ENCODE results near the gene ALG10B. TPM values are rescaled to one million over a fixed set of nuclear protein-coding genes. Genes with fewer than 3 reads are reported as not detected.
"Not testable (repeated sequence)": the region's sequence is repeated elsewhere in the genome, so short reads cannot be mapped to it uniquely, and the experiment has no call there.

Gene ALG10B, protein sequence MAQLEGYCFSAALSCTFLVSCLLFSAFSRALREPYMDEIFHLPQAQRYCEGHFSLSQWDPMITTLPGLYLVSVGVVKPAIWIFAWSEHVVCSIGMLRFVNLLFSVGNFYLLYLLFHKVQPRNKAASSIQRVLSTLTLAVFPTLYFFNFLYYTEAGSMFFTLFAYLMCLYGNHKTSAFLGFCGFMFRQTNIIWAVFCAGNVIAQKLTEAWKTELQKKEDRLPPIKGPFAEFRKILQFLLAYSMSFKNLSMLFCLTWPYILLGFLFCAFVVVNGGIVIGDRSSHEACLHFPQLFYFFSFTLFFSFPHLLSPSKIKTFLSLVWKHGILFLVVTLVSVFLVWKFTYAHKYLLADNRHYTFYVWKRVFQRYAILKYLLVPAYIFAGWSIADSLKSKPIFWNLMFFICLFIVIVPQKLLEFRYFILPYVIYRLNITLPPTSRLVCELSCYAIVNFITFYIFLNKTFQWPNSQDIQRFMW
- total RNA-seq (2014; rRNA removed; shearing (Covaris generic)): 3.6 and 4.0 TPM in 2 replicates

DNA sequence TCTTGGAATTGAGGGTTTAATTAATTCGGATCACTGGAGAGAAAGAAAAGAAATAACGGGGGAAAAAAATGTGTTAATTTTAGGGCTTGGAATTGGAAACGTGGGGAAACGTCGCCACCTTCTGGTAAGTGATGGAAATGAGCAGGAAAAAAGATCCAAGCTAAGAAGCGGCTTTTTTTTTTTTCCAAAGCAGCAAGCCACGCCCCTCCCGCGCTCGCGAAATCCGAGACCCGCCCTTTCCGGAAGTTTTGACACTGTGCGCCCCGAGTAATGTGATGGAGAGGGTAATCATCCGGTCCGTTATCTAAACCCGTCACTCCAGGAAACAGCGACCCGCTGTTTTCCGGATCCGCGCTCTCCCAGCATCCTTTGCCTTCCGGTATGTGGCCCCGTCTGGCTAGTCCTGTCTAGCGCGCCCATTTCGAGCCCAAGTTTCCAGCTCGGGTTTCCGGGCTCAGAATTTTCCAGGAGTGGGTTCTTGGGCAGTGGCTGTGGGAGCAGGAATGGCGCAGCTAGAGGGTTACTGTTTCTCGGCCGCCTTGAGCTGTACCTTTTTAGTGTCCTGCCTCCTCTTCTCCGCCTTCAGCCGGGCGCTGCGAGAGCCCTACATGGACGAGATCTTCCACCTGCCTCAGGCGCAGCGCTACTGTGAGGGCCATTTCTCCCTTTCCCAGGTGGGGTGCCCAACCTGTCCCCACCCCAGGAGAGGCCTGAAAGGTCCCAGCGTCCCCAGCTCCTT, at the start of gene ALG10B:
Gene ALG10B (plus strand): TSS at position 384 of the 739 bp plus-strand sequence. CDS start 120 bp downstream, at position 504.
- DNase-seq (ENCODE audit: low read depth): peak; percentile 94

DNA sequence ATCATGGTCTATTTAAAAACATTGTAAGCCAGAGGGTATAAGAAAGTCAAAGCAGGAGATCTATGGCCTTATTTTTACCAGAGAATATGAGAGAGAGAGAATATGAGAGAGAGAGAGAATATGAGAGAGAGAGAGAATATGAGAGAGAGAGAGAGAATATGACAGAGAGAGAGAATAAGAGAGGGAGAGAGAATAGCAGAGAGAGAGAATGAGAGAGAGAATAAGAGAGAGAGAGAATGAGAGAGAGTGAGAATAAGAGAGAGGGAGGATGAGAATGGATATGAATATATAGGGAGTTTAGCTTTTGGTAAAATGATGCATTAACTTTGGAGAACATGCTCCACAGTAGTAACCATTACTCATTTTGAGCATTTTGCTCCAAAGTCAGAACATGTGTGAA, 48.0 kb upstream of the ALG10B start:
- no peak for DNase-seq (ENCODE audit: low read depth)

DNA sequence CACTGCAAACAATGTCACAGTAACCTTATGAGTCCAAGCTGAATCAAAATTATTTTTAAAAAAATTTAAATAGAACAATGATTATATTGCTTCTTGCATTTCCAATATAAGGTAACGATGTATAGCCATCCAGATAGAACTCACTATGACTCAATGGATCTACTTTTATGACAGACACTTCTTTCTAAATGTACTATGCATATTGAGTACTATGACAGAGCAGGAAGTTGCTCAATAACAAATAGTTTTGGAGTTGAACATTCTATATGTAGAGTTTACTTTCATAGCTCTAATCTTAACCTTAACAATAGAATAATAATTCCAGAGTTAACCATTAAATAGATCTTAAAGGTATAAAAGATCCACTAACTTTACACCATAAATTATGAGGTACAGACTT, 46.7 kb upstream of the ALG10B start:
- no peak for DNase-seq (ENCODE audit: low read depth)

DNA sequence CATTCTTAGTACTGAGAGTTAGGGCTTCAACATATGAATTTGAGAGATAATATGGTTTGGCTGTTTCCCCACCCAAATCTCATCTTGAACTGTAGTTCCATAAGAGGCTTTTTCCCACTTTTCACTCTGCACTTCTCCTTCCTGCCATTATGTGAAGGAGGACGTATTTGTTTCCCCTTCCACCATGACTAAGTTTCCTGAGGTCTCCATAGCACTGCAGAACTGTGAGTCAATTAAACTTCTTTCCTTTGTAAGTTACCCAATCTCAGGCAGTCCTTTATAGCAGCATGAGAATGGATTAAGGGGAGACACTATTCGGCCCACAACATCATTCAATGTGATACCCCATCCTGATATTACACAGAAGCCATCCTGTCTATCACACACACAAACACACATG, 36.8 kb upstream of the ALG10B start:
- peak; percentile 18 for DNase-seq (ENCODE audit: low read depth)

DNA sequence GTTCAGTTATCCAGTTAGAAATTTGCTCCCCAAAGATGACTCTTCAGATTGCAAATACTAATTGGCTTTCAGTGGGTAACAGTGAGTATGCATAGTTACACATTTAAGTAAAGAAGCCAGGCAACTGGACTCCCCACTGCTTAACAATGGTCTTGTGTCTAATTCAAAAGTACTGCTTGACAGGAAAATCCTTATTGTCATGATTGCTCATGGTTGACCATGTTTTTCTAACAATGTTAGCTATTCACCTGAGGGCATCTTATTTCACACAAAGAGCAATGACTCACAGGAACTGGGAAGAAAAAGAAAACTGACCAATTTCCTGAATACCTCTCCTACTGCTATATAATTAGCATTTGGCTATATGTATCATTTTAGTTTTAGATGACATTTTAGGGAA, 33.7 kb upstream of the ALG10B start:
- DNase-seq (ENCODE audit: low read depth): peak; percentile 87

DNA sequence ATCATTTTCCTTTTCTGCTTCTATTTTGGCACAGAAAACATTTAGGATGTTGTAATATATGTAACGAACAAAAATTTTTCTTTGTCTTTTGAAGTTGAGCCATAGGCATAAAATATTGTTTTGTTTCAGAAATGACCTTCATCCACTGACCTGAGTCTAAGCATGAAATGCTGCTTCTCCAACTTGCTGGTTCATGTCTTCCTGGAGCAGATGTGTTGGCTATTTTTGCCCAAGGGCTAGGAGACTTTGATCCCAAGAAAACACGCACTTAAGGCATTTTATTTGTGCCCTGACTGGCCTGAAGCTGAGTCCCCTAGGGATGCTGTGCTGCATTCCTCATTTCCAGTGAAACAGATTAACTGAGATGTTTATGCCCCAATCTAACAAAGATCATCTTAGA, 27.2 kb upstream of the ALG10B start:
- DNase-seq (ENCODE audit: low read depth): no peak

GRCh38 chr12:38291160-38291559, 25.4 kb upstream of the ALG10B start:
- no peak for DNase-seq (ENCODE audit: low read depth)

DNA sequence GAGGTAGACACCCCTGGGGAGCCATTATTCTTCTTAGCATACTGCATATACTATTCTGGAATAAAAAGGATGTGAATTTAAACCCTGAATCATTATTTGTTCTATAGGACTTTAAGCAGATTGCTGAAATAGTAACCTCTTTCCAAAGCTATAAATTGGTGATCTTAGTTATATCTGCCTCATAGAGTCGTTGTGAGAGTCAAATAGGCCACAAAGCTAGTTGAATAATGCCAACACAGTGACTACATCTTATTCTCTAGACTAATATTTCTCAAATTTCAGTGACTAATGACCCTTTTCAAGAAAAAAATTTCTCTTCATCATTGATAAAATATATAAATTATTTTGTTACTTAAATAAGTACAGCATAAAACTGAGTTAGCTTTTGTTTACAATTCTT, 13.6 kb upstream of the ALG10B start:
- not testable (repeated sequence) for DNase-seq (ENCODE audit: low read depth)

GRCh38 chr12:38321966-38322365, 5.4 kb downstream of the ALG10B start:
- DNase-seq (ENCODE audit: low read depth): not testable (repeated sequence)

DNA sequence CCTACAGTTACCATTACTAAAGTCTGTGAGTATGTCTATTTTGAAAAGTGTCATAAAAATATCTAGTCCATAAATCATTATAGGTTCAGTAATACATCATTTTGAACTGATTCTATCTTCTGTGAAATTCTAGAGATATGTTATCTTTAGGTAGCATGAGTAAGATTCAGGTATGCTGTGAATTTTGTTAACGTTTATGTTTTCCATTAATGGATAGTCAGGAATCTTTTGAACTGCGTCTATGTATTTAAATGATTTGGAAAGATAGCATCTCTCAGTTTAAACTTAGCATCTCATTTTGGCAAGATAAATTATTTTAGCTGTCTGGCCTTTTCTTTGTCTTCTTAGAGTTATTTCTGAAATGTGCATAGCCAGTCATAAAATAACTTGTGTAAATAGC, 8.3 kb downstream of the ALG10B start:
- DNase-seq (ENCODE audit: low read depth): no peak

DNA sequence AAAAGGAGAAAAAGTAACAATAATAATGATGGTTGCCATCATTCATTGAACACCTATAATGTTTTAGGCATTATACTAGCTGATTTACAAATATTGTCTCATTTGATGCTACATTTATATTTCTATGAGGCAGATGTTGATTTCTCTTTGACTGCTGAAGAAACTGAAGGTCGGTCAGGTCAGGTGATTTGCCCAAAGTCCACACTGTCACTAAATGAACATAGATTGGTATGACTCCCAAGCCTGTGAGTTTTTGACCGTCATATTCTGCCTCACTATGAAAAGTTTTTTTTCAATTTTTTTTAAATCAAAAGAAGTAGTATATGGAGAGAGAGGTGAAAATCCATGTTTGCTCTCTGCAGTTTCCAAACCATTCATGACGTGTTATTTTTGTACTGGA, 10.8 kb downstream of the ALG10B start:
- no peak for DNase-seq (ENCODE audit: low read depth)

DNA sequence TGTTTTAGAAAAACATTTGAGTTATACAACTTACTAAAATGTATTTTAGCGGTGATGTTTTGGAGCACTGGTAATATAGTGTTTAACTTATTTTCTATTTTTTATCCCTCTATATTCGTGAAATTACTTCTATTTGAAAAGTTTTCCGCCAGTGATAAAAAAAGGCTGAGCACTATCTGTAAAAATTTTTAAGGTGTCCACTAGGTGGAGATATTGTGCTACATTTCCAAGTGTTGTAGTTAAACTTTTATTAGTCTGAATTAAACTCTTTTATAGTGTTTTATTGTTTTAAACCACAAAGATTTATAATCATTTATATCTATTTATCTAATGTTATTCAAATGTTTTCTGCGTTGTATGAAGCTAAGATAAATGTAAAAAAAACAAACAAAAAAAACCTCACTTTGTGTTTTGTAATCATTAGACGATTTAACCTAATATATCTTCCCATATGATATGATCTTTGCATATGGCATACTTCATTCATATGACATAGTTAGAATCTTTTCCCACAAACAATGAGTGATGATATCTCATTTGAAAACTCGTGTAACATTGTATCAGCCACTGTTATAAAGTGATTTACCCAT, 11.8 kb downstream of the ALG10B start:
- peak; percentile 34 for DNase-seq (ENCODE audit: low read depth)

GRCh38 chr12:38330414-38330813, 13.8 kb downstream of the ALG10B start:
- DNase-seq (ENCODE audit: low read depth): not testable (repeated sequence)

GRCh38 chr12:38332814-38333213, 16.2 kb downstream of the ALG10B start:
- no peak for DNase-seq (ENCODE audit: low read depth)

DNA sequence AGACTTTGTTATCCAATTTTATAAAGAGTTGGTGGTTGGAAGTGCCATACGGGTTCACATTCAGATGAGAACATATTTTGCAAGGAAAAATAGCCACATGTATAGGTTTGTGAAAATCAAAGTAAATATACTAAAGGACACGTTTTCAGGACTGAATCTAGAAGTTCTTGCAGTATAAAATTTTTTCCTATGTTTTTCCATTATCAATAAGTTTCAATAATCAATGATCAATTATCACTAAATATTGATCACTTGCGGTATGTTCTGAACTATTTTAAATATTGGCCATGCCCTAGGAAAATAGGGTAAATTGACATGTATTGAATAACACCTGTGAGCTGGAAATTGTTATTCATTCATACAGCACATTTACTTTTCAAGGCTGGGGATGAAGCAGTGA, 25.9 kb downstream of the ALG10B start:
- no peak for DNase-seq (ENCODE audit: low read depth)

DNA sequence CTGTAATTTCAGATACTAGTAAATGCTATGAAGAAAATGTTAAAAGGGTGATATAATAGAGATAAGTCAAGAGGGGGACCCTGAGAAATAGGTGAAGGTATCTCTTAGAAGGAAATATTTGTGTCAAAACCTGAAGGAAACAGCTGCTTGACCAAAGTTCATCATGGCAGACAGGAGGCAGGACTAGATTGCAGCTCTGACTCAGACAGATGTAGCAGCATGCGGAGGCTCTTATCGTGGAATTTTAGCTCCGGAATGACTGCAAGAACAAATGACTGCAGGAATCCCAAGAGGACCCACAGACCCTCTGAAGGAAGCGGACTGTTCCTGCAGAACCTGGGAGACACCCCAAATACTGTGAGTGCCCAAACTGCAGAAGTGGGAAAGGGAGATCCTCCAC, 26.7 kb downstream of the ALG10B start:
- not testable (repeated sequence) for DNase-seq (ENCODE audit: low read depth)

- not testable (repeated sequence) for DNase-seq (ENCODE audit: low read depth)
These were observed 27.3 kb downstream of the ALG10B start for GRCh38 chr12:38343916-38344315.

DNA sequence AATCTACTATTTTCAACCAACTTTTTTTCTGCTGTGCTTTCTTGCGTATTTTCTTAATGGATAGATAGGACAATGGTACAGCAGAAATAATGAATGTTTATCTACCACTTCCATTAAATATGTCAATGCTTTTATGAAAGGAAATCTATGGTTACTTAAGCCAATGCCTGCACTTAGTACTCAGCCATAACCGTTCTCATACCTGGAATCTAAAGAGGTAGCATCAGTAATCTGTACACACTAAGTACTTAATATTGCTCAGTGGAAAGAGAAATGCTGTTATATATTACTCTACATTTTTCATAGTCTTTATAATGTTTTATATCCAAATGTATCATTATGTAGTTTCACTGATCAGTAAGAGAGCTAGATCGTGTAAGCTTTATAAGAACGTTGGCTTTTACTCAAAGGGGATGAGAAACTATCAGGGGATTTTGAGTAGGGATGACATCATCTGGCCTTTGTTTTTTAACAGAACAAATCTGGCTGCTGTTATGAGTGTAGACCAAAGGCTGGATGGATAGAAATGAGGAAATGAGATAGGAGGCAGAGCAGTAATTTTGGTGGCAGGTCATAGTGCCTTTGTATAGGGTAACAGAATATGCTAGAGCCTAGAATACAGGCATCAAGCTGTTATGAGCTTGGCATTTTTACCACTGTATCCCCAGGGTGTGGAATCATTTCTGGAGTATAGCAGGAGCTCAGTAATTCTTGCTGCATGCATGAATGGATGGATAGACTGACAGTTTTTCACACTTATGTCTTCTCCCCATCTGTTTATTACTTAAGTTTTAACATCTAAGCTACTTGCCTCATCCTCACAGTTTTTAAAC, 34.0 kb downstream of the ALG10B start:
- no peak for DNase-seq (ENCODE audit: low read depth)

DNA sequence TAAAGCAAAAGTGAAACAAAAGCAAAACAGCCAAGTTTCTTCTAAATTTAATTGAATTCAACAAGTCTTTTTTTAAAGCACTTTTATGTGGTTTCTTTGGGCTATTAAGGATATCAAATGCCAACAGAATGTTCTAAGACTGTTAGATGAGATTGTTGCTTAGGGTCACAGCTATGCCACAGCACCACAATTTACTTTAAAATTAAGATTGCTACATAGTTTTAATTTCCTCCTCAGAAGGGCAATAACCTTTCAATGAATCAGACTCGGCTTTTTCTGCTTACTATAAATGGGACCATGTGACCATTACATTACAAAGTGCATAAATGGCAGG, 34.6 kb downstream of the ALG10B start:
- DNase-seq (ENCODE audit: low read depth): not testable (repeated sequence)

GRCh38 chr12:38367506-38367905, 50.9 kb downstream of the ALG10B start:
- DNase-seq (ENCODE audit: low read depth): no peak

DNA sequence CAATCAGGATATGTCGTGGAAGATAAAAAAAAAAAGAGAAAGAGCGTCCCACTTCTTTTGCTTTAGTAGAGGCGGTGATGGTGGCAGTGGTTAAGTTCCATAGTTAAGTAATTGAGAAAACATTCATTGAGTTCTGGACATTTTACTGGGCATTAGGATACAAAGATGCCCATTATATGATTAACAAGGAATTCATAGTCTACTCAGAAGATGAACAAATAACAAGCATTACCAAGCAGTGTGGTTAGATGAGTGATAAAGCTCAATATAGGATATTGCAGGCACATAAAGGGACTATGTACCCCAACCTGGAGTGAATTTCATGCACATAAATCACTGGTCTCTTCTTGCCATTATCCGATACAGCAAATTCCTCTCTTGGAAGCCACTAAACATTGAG, 53.7 kb downstream of the ALG10B start:
- peak; percentile 30 for DNase-seq (ENCODE audit: low read depth)

- no peak for DNase-seq (ENCODE audit: low read depth)
These were observed 57.2 kb downstream of the ALG10B start for GRCh38 chr12:38373784-38374183.

Data from RPMI7951 (cell line).